Measurements from ENCODE around the gene SMC5.
"Not testable (repeated sequence)": the region's sequence is repeated elsewhere in the genome, so short reads cannot be mapped to it uniquely, and the experiment has no call there.

SMC5 gene

DNA sequence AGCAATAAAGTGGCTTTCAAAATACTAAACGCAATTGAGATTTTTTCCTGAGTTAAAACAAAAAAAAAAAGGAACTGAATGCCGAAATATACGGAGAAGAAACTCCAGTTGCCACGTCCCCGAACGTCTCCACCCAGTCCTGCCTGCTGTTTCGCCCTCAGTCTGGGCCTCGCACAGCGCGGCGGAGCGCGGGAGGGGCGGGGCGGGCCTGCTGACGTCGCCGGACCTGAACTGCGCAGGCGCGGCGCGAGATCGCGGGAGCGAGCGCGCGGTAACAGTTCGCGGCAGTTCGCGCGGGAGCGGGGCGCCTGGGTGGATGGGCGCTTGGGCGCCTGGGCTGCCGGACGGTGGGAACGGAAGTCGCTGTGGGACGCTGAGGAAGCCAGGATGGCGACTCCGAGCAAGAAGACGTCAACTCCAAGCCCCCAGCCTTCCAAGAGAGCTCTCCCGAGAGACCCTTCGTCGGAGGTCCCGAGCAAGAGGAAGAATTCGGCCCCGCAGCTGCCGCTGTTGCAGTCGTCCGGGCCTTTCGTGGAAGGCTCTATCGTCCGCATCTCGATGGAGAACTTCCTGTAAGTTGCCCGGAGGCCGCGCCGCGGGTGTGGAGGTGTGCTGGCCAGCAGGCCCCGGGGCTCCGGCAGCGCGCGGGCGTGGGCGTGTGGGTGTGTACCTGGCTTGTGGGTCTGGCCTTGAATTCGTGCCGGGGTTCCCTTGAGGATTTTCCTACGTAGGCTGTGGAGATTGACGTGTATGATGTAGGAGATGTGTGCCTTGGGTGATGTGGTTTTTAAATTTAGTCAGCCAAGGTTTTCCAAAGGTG lies at the start of gene SMC5:
SMC5 (plus strand) TSS at position 287 of the 820 bp plus-strand sequence; CDS start at position 388, 101 bp downstream.
- DNase-seq (ENCODE audit: low read depth), result peak; percentile 76

DNA sequence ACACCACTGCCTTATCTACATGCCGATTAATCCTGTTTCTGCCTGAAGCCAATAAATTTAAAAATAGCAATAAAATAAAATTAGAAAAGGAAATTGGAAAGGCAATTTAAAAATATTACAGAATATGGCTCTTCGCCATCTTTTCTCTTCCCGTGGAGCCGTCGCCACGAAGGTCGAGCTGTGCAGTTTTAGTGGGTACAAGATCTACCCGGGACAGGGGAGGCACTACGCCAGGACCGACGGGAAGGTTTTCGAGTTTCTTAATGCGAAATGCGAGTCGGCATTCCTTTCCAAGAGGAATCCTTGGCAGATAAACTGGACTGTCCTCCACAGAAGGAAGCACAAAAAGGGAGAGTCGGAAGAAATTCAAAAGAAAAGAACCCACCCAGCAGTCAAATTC lies 41.7 kb upstream of the SMC5 start:
- DNase-seq (ENCODE audit: low read depth), result no peak

DNA sequence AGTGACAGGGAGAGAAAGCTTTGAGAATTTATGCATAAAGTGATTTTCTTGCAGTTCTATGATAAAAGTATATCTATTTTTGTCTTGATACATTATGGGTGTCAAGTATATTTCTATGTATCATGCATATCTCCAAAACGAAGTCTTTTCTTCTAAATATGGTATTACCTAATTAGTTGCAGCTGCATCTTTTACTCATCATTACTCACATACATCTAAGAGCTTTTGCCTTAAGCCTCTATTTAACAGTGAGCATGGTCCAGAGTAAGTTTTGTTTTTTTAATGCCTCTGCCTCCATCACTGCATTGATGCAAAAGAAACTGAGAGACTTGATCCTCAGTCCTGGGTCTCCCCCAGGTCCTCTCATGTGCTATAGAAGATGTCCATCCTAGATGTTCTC lies 40.0 kb upstream of the SMC5 start:
- DNase-seq (ENCODE audit: low read depth), result no peak

DNA sequence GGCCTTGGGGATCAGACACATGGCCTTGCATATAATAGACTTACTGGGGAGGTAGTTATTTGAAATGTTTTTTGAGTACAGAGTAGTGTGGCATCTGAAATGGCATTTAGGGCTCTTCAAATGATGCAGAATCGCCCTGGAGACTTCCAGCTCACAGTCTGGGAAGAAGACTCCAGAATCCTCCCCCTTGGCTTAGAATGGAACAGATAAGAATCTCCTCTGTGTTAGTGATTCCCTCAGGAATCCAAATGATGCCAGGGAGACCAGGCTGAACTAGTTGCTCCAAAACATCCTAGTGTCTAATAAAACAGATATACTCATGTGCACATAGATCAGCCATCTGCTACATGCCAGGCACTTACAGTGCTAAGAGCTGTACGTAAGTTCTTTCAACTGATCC lies 38.6 kb upstream of the SMC5 start:
- no peak for DNase-seq (ENCODE audit: low read depth)

DNA sequence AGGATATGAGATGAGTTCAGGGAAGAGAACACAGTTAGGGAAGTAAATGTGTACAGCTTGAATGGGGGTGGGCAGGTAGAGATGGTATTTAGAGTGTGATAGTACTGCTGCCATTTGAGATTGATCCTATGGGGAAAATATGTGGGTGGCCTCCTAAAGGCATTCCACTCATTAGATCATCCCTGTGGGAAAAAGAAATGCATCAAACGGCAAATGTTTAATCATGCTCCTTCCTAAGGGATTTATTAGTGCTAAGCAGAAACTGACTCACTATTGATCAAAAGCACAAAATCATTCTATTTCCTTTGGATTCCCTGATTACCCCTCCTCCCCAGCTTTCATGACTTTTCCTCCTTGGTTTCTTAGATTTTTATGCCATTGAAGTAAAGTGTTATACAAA lies 36.4 kb upstream of the SMC5 start:
- no peak for DNase-seq (ENCODE audit: low read depth)

DNA sequence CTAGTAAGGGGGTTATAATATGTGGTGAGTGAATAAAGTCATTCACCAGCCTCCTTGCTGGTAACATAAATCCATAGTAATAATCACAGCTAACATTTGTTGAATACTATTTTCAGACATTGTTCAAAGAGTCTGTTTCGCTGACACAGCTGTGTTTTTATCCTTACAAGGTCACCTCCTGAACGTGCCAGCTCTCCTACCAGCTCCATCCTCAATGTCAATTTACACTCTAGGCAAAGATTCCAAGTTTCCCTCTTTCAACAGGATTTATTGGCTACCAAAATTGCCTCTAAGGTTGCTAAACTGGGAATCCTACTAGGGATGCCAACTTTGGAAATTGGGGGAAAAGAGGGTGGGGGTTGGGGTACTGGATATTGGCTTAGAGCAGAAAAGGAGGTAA lies 30.7 kb upstream of the SMC5 start:
- no peak for DNase-seq (ENCODE audit: low read depth)

DNA sequence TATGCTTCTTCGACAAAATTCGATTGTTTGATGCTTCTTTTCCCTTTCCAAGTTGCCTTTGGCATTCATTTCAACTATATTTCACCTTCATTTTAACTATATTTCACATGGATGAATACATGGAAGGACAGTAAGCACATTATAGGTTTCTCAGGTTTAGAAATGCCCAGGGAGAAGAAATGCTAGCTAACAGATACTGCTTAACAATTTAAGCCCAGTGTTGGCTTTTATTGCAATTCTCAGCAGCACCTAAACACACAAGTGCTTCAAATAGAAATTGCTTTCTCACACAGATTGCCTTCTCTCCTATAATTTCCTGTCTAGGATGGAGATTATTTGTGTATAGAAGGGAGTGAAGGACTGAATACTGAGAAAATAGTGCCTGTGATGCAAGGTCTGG lies 30.2 kb upstream of the SMC5 start:
- no peak for DNase-seq (ENCODE audit: low read depth)

DNA sequence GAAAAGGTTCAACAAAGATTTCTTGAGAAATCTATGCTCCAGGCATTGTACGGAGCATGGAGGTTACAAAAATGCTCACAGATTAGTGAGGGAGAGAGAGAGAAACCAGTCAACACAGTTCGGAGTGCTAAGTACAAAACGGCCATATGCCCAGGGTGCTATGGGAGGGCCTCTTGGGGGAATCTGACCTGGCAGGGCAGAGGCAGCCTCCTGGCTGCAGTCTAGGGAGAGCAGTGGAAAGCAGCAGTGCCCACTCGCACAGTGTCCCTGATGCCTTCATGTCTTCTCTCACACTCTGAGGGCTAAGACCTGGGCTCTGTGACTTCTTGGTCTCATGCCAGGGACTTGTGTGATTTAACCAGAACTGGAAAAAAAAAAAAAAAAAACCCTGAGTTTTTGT lies 29.8 kb upstream of the SMC5 start:
- DNase-seq (ENCODE audit: low read depth), result no peak

DNA sequence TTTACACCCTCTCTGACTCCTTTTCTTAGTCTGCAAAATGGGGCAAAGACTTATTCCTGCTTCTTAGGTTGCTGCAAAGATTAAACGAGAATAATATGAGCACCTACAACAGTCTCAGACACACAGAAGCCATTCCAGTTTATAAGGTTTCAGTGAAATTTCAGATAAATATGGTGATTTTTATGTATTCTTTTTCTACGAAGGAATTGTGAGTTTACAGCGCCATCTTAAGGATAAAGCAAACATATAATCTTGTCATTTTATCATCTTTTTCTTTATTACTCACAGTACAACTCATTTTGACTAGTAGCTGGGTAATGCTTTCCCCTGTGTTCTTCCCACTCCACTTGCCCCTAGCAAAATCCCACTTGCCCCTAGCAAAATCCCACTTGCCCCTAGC lies 29.2 kb upstream of the SMC5 start:
- DNase-seq (ENCODE audit: low read depth), result no peak

DNA sequence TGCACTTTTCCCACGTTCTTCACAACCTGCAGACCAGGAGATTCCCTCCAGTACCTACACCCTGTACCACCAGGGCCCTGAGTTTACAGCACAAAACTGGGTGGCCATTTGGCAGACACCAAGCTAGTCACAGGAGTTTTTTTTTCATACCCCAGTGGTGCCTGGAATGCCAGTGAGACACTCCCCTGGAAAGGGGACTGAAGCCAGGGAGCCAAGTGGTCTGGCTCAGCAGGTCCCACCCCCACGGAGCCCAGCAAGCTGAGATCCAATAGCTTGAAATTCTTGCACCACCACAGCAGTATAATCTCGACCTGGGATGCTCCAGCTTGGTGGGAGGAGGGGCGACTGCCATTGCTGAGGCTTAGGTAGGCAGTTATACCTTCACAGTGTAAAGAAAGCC lies 26.3 kb upstream of the SMC5 start:
- no peak for DNase-seq (ENCODE audit: low read depth)

DNA sequence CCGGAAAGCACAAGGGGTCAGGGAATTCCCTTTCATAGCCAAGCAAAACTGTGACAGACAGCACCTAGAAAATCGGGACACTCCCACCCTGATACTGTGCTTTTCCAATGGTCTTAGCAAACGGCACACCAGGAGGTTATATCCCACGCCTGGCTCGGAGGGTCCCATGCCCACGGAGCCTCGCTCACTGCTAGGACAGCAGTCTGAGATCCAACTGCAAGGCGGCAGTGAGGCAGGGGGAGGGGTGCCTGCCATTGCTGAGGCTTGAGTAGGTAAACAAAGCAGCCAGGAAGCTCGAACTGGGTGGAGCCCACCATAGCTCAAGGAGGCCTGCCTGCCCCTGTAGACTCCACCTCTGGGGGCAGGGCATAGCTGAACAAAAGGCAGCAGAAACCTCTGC lies 24.6 kb upstream of the SMC5 start:
- DNase-seq (ENCODE audit: low read depth), result not testable (repeated sequence)

DNA sequence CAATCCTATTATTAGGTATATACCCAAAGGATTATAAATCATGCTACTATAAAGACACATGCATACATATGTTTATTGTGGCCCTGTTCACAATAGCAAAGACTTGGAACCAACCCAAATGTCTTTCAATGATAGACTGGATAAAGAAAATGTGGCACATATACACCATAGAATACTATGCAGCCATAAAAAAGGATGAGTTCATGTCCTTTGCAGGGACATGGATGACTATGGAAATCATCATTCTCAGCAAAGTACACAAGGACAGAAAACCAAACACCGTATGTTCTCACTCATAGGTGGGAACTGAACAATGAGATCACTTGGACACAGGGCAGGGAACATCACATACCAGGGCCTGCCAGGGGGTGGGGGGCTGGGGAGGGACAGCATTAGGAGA lies 12.8 kb upstream of the SMC5 start:
- DNase-seq (ENCODE audit: low read depth), result not testable (repeated sequence)

DNA sequence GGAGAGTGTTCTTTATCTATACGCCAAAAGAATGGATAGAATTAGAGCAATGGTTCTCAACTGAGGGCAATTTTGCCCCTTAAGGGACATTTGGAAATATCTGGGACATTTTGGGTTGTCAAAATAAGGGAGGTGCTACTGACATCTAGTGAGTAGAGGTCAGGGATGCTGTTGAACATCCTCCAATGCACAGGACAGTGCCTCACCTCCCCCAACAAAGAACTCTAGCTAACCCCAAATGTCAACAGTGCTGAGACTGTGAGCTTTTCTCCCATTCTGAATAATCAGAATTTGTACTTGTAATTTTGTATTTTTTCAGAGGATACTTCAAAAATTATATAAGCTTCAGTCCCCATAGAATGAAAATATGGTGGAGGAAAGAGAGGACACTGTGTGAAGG lies 8.6 kb upstream of the SMC5 start:
- DNase-seq (ENCODE audit: low read depth), result no peak

DNA sequence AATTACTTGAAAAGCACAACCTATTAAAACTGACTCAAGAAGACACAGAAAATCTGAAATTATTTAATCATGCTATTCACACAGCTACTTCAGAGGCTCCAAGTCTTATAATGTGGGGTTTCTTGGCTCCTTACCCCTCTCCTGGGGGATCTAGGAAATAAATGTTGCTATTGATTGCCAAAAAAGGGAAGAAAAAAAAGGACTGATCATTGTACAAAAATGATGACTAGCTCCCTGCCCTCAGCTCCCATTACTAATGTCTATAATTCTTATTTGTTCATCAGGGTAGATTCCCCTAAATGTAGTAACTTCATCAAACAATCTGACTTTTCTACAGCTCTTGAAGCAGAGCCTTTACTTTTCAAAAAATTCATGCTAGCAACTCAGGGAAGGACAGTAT lies 3.3 kb upstream of the SMC5 start:
- DNase-seq (ENCODE audit: low read depth), result no peak

DNA sequence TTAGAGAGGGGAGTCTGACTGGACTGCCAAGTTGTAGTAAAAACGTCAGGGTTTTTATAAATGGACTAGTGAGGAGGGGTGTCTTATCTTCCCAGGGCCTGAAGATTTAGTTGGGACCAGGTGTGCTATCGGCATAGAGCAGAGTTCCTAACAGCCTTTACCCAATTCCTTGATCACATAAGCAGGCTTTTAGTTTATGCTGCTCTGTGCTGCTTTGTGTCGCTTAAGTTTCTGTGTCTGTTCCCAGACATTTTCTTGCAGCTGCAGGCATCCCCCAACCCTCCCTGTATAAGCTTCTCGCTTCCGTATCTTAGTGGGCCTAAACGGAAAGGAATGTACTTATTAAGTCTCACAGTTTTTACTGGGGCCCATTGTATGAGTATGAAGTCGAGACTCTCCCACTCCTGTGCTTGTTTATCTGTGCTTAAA lies 2.6 kb upstream of the SMC5 start:
- DNase-seq (ENCODE audit: low read depth), result no peak

DNA sequence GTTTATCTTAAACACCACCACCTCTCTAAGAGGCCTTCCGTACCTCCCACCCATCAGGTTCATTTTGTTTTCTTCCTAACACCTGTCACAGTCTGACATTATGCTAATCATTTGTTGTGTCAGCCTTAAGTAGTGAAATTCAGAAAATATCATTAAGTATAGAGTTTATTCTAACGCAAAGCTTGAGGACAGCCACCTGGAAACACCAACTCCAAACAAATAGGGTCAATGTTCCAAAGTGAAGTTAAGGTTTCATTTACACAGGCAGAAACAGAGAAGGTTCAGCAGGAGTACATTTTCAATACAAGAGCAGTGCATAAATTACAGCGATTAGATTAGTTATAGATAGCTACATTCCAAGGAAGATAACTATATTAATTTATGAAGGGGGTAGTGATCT lies 1.3 kb upstream of the SMC5 start:
- no peak for DNase-seq (ENCODE audit: low read depth)

DNA sequence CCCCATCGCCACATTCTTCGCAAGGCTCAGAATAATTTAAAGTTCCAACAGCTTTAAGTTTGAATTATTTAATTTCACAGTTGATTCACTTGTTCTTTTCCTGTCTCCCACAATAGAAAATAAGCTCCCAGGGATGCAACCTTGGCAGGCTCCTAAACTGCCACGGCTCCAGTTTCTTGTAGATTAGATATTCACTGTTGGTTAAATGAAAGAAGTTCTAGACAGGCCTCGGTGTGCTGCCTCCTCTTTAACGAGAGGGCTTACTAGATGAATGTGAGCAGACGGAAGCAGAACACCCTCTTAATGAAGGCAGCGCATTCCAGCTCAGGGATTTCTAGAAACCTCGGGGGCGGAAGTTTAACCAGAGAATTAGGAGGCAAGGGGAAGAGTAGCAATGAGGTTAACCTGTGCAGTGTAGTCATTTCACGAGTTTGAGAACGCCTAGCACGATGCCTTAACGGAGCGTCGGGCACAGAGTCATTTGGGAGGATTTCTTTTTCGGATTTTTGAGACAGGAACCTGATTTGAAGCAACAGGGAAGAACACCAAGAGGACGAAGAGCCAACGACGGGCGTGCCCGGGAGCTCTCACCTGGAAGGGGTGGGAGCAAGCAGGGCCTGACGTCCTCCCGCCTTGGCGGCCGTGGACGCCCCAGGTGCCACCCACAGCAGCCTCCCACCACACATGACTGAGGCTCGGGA lies 637 bp upstream of the SMC5 start:
- DNase-seq (ENCODE audit: low read depth), result no peak

DNA sequence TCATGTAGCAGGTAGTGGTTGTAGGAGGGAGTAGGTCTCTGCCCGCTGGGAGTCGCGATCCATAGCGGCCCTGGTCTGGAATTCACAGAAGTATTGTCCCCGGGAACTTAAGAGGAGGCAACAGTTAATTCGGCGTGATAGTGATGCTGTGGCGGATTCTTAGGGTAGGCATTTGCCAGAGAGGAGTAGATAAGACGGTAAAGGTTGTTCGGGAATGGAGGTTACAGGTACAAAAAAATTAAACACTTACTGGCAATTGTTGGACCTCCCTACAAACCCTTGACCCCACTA lies 679 bp downstream of the SMC5 start:
- no peak for DNase-seq (ENCODE audit: low read depth)

DNA sequence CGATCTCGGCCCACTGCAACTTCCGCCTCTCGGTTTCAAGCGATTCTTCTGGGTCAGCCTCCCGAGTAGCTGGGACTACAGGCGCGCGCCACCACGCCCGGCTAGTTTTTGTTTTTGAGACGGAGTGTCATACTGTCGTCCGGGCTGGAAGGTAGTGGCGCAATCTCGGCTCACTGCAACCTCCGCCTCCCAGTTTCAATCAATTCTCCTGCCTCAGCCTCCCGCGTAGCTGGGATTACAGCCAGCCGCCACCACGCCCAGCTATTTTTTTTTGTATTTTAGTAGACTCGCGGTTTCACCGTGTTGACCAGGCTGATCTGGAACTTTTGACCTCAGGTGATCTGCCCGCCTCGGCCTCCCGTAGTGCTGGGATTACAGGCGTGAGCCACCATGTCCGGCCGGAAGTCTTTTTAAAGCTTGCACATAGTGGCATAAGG lies 1.2 kb downstream of the SMC5 start:
- DNase-seq (ENCODE audit: low read depth), result no peak

DNA sequence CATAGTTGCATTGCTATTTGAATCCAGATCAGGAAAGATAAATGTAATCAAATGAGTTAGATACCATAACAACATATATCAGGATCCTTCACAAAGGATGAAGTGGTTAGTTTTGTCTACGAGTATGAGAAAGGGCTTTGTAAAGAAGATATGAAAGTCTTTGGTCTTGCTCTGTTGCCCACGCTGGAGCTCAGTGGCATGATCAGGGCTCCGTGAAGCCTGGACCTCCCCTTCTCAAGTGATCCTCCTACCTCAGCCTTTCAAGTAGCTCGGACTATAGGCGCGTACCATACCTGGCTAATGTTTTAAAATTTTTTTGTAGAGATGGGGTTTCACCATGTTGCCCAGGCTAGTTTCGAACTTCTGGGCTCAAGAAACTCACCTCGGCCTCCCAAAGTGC lies 1.8 kb downstream of the SMC5 start:
- no peak for DNase-seq (ENCODE audit: low read depth)

DNA sequence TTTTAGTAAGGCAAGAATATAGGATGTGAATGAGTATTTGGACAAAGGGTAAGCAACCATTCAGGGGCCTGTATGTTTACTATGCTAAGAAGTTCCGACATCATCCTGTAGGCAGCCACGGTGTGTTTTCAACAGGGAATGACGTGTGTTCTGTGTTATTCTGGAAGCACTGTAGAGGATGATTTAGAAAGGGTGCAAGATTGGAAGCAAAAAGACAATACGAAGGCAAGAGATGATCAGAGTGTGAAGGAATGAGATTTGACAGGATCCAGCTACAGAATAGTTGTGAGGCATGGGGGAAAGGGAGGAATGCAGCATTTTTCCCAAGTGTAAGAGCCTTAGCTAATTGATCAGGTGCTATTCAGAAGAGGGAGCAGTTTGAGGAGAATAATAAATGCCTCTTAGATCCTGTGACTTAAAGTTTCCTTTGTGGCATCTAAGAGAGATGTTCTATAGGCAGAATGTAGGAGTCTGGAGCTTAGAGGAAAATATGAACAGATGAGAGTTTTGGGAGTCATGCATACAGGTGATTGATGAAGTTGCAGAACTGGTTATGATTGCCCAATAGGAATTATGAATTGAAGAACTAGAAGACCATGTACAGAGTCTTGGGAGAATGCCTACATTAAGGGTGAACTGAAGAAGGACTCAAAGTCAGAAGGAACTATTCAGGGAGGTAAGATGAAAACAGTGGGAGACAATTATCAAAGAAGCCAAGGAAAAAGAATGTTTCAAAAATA lies 2.5 kb downstream of the SMC5 start:
- DNase-seq (ENCODE audit: low read depth), result no peak

DNA sequence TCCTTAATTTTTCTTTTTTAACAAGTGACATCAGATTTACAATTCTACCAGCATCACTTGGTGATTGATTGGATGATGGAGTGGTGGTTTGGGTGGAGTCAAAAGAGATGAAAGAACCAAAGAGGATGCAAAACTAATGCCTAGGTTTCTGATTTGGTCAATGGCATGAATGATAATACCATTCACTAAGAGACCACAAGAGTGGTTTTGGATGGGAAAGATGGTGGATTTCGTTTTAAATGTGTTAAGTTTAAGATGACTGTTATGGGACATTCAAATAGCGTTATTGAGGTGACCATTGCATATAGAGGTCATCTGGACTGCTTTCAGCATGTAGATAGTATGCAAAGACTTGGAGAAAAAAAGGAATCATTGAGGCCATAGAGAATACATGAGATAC lies 3.6 kb downstream of the SMC5 start:
- DNase-seq (ENCODE audit: low read depth), result no peak

DNA sequence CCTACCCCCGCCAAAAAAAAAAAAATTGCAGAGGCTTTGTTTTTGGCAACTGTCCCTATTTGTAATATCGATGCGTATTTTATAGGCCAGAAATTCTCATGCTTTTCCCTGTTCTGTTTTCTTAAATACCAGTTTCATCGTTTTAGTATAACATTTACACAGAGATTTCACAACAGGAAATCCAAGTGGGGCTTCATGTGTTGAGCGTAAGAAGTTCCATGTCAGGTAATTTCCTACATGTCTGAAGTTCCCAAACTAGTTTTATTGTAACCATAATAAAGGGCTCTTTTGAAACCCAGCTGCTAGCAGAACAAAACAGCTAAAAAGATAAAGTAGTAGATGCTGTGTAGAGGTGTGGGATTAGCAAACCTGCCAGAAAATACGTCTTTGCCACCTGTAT lies 4.2 kb downstream of the SMC5 start:
- DNase-seq (ENCODE audit: low read depth), result no peak
